B cell (primary cell): ENCODE measurements around the gene PTPRF. TPM values are rescaled to one million over a fixed set of nuclear protein-coding genes. Genes with fewer than 3 reads are reported as not detected.

Experiments
- ATAC-seq: fragments of 200-7000 bp; cut with Tn5 transposase; one replicate; pipeline ENCODE4 v1.10.0; 2021; ENCODE audit warnings: low read depth, mild to moderate bottlenecking, moderate number of reproducible peaks, moderate library complexity
- CTCF ChIA-PET: fragments of 350-600 bp; sonication (Branson Sonifier 250); formaldehyde crosslinking; loops from one replicate; lab custom pipeline; 2021; ENCODE audit warnings: antibody characterized with exemption, inconsistent platforms; lab: Charles Lee
- POLR2A ChIA-PET: fragments of 350-600 bp; sonication (Branson Sonifier 250); formaldehyde crosslinking; loops from one replicate; lab custom pipeline; 2021; ENCODE audit warnings: antibody characterized with exemption; lab: Charles Lee
- DNase-seq: peaks from one replicate; pipeline ENCODE4 v3.0.0; 2013
- H2AFZ ChIP-seq: 2 replicates; pipeline ENCODE4 v1.6.1; 2012; ENCODE audit warnings: mild to moderate bottlenecking, low read depth, low read length; ENCODE audit not compliant: insufficient read depth, poor library complexity, severe bottlenecking
- H3K27ac ChIP-seq, 2 donors: 1 replicate in 1 of 2; 2 replicates in 1 of 2; pipeline ENCODE4 v1.5.1; 2012 to 2013; ENCODE audit warnings: low read length in 2 of 2, mild to moderate bottlenecking in 2 of 2, moderate library complexity in 1 of 2
- H3K27me3 ChIP-seq, 4 experiments: fragments of 200-600 bp in 1 of 4; sonication (generic) in 1 of 4; replicated peaks in 1 of 4; 1 replicate in 2 of 4; 2 replicates in 2 of 4; pipeline versions ENCODE4 v1.6.1 to v1.7.0; 2013 to 2016; ENCODE audit warnings: low read length in 3 of 4, mild to moderate bottlenecking in 2 of 4, mixed read lengths in 1 of 4, moderate library complexity in 1 of 4; ENCODE audit not compliant: insufficient read depth in 4 of 4, control insufficient read depth in 3 of 4; ENCODE audit errors: control extremely low read depth in 1 of 4
- H3K36me3 ChIP-seq, 2 experiments: replicated peaks in 1 of 2; 1 replicate in 1 of 2; 2 replicates in 1 of 2; pipeline versions ENCODE4 v1.6.1 to v1.7.1; 2013; ENCODE audit warnings: low read length in 1 of 2; ENCODE audit not compliant: insufficient read depth in 2 of 2, control insufficient read depth in 1 of 2; ENCODE audit errors: control extremely low read depth in 1 of 2, extremely low read depth in 1 of 2
- H3K4me1 ChIP-seq, 2 donors: fragments of 200-600 bp in 1 of 2; sonication (generic) in 1 of 2; 1 replicate in 1 of 2; 2 replicates in 1 of 2; pipeline versions ENCODE4 v1.5.1 to v1.6.1; 2013 to 2017; ENCODE audit warnings: low read length in 2 of 2; ENCODE audit not compliant: control insufficient read depth in 2 of 2, insufficient read depth in 2 of 2
- H3K4me2 ChIP-seq: replicated peaks from 2 replicates; pipeline ENCODE3; 2012; ENCODE audit warnings: mild to moderate bottlenecking, low read depth, low read length; ENCODE audit not compliant: poor library complexity, severe bottlenecking
- H3K4me3 ChIP-seq, 5 experiments: fragments of 200-600 bp in 1 of 5; sonication (generic) in 1 of 5; 1 replicate in 3 of 5; 2 replicates in 2 of 5; pipeline versions ENCODE4 v1.5.1 to v1.7.0; 2011 to 2016; ENCODE audit warnings: low read length in 4 of 5, mild to moderate bottlenecking in 4 of 5, low read depth in 2 of 5, control low read depth in 1 of 5, moderate library complexity in 1 of 5; ENCODE audit not compliant: insufficient read depth in 1 of 5; ENCODE audit errors: control extremely low read depth in 1 of 5, extremely low read depth in 1 of 5
- H3K79me2 ChIP-seq: fragments of 200-600 bp; sonication (generic); one replicate; pipeline ENCODE4 v1.6.0; 2016; ENCODE audit warnings: low read length; ENCODE audit not compliant: control insufficient read depth, insufficient read depth
- H3K9ac ChIP-seq: fragments of 200-600 bp; sonication (generic); 2 replicates; pipeline ENCODE4 v1.6.1; 2017; ENCODE audit warnings: mild to moderate bottlenecking, low read length, moderate library complexity
- H3K9me3 ChIP-seq, 3 donors: one replicate each; pipeline versions ENCODE4 v1.6.1 to v1.7.1; 2013; ENCODE audit warnings: low read length in 2 of 3; ENCODE audit not compliant: control insufficient read depth in 2 of 3, insufficient read depth in 1 of 3; ENCODE audit errors: control extremely low read depth in 1 of 3
- H4K20me1 ChIP-seq: 2 replicates; pipeline ENCODE4 v1.6.0; 2012; ENCODE audit warnings: mild to moderate bottlenecking, low read length; ENCODE audit not compliant: insufficient read depth, control insufficient read depth, poor library complexity, severe bottlenecking
- H3K27ac Mint-ChIP-seq: one replicate; pipeline ENCODE4 v1.8.0; 2021; ENCODE audit warnings: mixed read lengths
- H3K27me3 Mint-ChIP-seq: one replicate; pipeline ENCODE4 v1.8.0; 2021; ENCODE audit warnings: mixed read lengths
- H3K4me1 Mint-ChIP-seq: one replicate; pipeline ENCODE4 v1.8.0; 2021; ENCODE audit warnings: mixed read lengths
- H3K4me3 Mint-ChIP-seq: one replicate; pipeline ENCODE4 v1.8.0; 2021; ENCODE audit warnings: mixed read lengths
- H3K9me3 Mint-ChIP-seq: one replicate; pipeline ENCODE4 v1.8.0; 2022; ENCODE audit warnings: mixed read lengths; ENCODE audit not compliant: insufficient read depth
- EZH2 ChIP-seq: IDR thresholded peaks from 2 replicates; pipeline ENCODE4 v1.6.1; 2012; ENCODE audit warnings: borderline replicate concordance, low read depth, mild to moderate bottlenecking, moderate library complexity, low read length; ENCODE audit not compliant: insufficient read depth, poor library complexity, severe bottlenecking
- WGBS: methylation state at CpG from one replicate; pipeline ENCODE4 v1.1.5; 2013; ENCODE audit warnings: missing lambda C conversion rate; ENCODE audit not compliant: insufficient coverage; 5-methylcytosine and 5-hydroxymethylcytosine counted together
- intact Hi-C: fragments of 100-400 bp; cut with micrococcal nuclease; formaldehyde crosslinking; loops from one replicate; pipeline ENCODE4 v1.10.0; 2022
- polyA plus RNA-seq: library from polyadenylated mRNA; depleted of rRNA; stranded (reverse); fragments of >200 nt; gene quantifications from 2 replicates; pipeline ENCODE4 v1.2.3, GENCODE V29; 2012
- total RNA-seq, 2 donors: library from RNA; stranded (reverse); fragments of 120-200 nt in 1 of 2; gene quantifications; 1 replicate in 1 of 2; 2 replicates in 1 of 2; pipeline versions ENCODE4 v1.2.3 to v1.2.4, GENCODE V29; 2013 to 2022
- TF ChIP-seq, protein P1 (sequence below): fragments of 200-600 bp; IDR thresholded peaks from one replicate; pipeline ENCODE4 v1.8.0; 2022; ENCODE audit warnings: antibody characterized with exemption, mild to moderate bottlenecking

Gene PTPRF
- total and polyA plus RNA-seq, 2 donors (not counting 1 experiment from before 2014, with no cell fraction given), result 0.07 to 0.13 TPM

DNA sequence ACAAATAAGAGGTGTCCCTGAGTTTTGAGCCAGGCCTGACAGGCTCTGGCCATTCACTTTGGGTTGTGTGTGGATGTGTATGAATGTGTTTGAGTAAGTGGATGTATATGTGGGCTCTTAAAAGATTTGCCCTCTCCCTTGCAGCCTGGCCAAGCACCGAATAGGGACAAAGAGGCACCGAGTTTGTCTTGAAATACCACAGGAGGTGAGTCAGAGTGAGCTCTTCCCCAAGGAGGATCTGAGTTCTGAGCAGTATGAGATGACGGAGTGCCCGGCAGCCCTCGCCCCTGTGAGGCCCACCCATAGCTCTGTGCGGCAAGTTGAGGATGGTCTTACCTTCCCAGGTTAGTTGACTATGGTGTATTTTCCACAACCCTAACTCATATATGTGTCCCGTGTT, 138.3 kb downstream of the PTPRF start:
- Mint-ChIP-seq H3K27me3 (no peaks in the 10 kb centered on the region), H3K9me3 (no peaks in the 10 kb centered on the region), H3K4me3 (no peak overlapping the region), H3K4me1 (no peaks in the 10 kb centered on the region), H3K27ac (no peak overlapping the region)
- WGBS, result 100% methylated on average over 2 of the region's 7 CpGs
- DNase-seq (no peak), ATAC-seq (no peak)
- Histone ChIP-seq H3K9ac (no peak overlapping the region), H2AFZ (no peak overlapping the region), H3K4me3 (no peak overlapping the region), H3K36me3 (peaks cover 6 to 91% of the 10 kb centered on the region in 2 experiments), H3K4me2 (no peak overlapping the region), H3K79me2 (peaks cover 35% of the 10 kb centered on the region), H4K20me1 (peaks cover 32% of the 10 kb centered on the region), H3K27me3 (no peaks in the 10 kb centered on the region), H3K27ac (no peak overlapping the region), H3K4me1 (no peaks in the 10 kb centered on the region), H3K9me3 (no peaks in the 10 kb centered on the region)
- ChIA-PET POLR2A (no interaction called here), CTCF (no interaction called here)
- TF ChIP-seq EZH2, result no peak
- TF ChIP-seq, protein P1, sequence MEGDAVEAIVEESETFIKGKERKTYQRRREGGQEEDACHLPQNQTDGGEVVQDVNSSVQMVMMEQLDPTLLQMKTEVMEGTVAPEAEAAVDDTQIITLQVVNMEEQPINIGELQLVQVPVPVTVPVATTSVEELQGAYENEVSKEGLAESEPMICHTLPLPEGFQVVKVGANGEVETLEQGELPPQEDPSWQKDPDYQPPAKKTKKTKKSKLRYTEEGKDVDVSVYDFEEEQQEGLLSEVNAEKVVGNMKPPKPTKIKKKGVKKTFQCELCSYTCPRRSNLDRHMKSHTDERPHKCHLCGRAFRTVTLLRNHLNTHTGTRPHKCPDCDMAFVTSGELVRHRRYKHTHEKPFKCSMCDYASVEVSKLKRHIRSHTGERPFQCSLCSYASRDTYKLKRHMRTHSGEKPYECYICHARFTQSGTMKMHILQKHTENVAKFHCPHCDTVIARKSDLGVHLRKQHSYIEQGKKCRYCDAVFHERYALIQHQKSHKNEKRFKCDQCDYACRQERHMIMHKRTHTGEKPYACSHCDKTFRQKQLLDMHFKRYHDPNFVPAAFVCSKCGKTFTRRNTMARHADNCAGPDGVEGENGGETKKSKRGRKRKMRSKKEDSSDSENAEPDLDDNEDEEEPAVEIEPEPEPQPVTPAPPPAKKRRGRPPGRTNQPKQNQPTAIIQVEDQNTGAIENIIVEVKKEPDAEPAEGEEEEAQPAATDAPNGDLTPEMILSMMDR, result no peak
- intact Hi-C loops, result no loop called here

DNA sequence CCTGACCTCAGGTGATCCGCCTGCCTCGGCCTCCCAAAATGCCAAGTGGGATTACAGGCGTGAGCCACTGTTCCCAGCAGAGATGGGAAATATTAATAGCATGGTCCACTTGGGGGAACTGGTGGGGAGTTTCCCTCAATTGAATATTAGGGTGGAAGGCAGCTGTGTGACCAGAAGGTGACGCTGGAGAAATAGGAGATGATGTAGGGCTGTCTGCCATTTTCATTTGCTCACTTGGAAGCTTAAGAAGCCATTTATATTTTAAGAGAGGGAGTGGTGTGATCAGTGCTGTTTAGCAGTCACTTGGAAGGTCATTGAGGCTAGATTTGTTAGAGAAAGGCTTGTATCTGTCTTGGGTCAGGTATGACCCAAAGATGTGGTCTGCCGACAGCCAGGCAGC, 139.2 kb downstream of the PTPRF start:
- no peaks in the 10 kb centered on the region for H3K27me3 ChIP-seq
- H3K79me2 ChIP-seq, result peaks cover 38% of the 10 kb centered on the region
- no peak overlapping the region for H3K27ac ChIP-seq
- no peaks in the 10 kb centered on the region for H3K9me3 ChIP-seq
- Mint-ChIP-seq H3K27me3 (no peaks in the 10 kb centered on the region), H3K4me3 (no peak overlapping the region), H3K4me1 (no peaks in the 10 kb centered on the region), H3K9me3 (no peaks in the 10 kb centered on the region), H3K27ac (no peak overlapping the region)
- DNase-seq, result no peak
- no peak overlapping the region for H3K4me2 ChIP-seq
- H2AFZ ChIP-seq, result no peak overlapping the region
- H4K20me1 ChIP-seq, result peaks cover 36% of the 10 kb centered on the region
- H3K4me1 ChIP-seq, result no peaks in the 10 kb centered on the region
- WGBS, result 100% methylated on average over 4 of the region's 5 CpGs
- ChIA-PET CTCF (no interaction called here), POLR2A (no interaction called here)
- TF ChIP-seq, protein P1, result no peak
- H3K4me3 ChIP-seq, result no peak overlapping the region
- H3K36me3 ChIP-seq, result peaks cover 6 to 88% of the 10 kb centered on the region in 2 experiments
- H3K9ac ChIP-seq, result no peak overlapping the region
- ATAC-seq, result no peak
- intact Hi-C loops, result no loop called here
